Measurements from ENCODE around the gene MAPK7.

MAPK7 gene

DNA sequence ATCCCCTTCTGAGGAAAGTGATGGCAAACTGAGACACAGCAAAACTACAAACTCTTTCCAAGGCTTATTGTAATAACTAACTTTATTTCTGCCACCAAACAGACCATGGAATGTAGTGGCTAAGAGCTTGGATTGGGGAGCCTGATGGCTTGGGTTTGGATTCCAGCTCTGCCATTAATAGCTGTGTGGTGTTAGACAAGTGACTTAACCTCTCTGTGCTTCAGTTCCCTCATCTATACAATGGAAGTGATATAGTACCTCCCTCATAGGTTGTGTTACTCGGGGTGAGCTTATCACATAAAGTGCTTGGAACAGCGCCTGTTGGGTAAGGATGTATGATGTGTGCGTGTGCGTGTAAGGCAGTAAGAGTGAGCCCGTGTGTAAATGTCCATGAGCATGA lies 26.8 kb downstream of the MAPK7 start:
- no peak for DNase-seq (ENCODE audit: low read depth)
- H3K4me3 ChIP-seq (ENCODE audit: low read depth, low read length), result no peak overlapping the region
- TF ChIP-seq, protein P1, sequence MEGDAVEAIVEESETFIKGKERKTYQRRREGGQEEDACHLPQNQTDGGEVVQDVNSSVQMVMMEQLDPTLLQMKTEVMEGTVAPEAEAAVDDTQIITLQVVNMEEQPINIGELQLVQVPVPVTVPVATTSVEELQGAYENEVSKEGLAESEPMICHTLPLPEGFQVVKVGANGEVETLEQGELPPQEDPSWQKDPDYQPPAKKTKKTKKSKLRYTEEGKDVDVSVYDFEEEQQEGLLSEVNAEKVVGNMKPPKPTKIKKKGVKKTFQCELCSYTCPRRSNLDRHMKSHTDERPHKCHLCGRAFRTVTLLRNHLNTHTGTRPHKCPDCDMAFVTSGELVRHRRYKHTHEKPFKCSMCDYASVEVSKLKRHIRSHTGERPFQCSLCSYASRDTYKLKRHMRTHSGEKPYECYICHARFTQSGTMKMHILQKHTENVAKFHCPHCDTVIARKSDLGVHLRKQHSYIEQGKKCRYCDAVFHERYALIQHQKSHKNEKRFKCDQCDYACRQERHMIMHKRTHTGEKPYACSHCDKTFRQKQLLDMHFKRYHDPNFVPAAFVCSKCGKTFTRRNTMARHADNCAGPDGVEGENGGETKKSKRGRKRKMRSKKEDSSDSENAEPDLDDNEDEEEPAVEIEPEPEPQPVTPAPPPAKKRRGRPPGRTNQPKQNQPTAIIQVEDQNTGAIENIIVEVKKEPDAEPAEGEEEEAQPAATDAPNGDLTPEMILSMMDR (IDR thresholded peaks at IDR 0.05; ENCODE audit: low read depth, low read length, missing control alignments), result no peak

DNA sequence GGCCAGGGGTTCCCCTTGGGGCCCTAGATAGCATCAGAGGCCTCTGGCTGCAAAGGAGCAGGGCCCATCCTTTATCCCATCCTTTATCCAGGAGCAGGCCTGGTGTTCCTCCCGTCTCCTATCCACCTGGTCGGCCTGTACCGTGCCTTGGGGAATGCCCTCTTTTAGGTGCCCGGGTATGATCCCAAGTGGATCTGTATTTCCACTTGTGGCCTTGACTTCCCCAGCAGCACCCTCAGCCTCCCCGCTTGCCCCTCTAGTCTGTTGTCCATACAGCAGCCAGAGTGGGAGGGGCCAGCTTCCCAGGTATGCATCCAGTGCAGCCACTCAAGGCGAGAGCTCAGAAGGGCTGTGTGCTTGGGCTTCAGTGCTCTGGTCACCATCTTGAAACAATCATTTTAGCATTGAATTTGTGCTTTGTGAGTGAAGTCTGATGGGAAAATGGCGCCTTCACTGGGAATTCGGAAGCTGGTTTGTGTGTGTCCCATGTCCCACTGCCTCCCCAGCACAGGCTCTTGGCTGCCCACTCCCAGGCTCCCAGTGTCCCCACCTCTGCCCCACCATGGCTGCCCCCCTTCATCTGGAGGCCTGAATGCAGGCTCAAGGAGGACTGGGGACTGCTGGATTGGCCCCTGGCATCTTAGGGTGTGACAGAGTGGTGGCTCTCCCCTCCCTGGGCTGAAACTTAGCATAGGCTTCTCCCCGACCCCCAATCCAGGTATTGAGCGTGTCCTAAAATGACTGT lies 29.5 kb downstream of the MAPK7 start:
- DNase-seq (ENCODE audit: low read depth), result no peak
- TF ChIP-seq, protein P1 (IDR thresholded peaks at IDR 0.05; ENCODE audit: low read depth, low read length, missing control alignments), result no peak
- H3K4me3 ChIP-seq (ENCODE audit: low read depth, low read length), result no peak overlapping the region

DNA sequence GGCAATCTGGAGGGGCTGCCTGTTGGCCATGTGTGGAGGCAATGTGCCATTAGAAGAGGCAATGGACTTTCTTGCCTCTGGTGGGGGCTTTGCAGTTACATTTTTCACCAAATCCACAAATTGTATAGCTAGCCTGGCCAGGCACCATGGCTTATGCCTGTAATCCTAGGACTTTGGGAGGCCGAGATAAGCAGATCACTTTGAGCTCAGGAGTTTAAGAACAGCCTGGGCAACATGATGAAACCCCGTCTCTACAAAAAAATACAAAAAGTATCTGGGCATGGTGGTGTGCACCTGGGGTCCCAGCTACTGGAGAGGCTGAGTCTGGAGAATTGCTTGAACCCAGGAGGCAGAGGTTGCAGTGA lies 30.0 kb downstream of the MAPK7 start:
- TF ChIP-seq, protein P1 (IDR thresholded peaks at IDR 0.05; ENCODE audit: low read depth, low read length, missing control alignments), result no peak
- no peak for DNase-seq (ENCODE audit: low read depth)
- H3K4me3 ChIP-seq (ENCODE audit: low read depth, low read length), result no peak overlapping the region

DNA sequence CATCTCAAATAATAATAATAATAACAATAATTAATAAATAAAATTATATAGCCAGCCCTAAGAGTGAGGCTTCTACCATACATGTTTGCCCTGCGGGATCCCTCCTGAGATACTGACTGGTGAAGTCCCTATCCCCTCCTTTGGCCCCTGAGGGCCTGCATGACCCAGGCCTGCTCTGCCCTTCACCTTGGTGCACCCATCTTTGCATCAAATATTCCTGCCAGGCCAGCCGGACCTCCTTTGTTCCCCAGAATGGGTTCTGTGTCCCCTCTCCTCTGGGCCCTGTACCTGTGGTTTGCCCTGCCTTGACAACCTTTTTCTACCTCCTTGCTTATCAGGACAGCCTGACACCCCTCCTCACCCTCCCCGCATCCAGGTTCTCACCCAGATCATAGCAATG lies 30.8 kb downstream of the MAPK7 start:
- no peak for DNase-seq (ENCODE audit: low read depth)
- no peak overlapping the region for H3K4me3 ChIP-seq (ENCODE audit: low read depth, low read length)
- TF ChIP-seq, protein P1 (IDR thresholded peaks at IDR 0.05; ENCODE audit: low read depth, low read length, missing control alignments), result no peak

DNA sequence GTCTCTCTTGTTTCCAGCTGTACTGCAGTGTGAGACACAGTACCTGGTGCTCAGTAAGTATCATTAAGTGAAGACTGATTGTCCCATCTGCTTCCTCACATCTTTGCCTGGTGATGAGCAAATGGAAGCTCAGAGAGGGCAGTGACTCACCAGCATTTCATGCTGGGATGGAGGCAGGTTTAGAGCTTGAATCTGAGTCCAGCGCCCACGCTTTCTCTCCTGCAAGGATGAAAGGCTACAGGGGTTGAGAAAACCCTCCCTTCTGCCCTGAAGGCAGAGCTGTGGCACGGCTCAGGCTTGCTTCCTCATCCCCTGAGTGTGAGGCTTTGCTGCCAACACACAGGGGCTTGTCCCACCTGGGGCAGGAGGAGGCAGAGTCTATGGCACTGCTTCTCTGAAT lies 31.2 kb downstream of the MAPK7 start:
- TF ChIP-seq, protein P1 (IDR thresholded peaks at IDR 0.05; ENCODE audit: low read depth, low read length, missing control alignments), result no peak
- H3K4me3 ChIP-seq (ENCODE audit: low read depth, low read length), result no peak overlapping the region
- no peak for DNase-seq (ENCODE audit: low read depth)

DNA sequence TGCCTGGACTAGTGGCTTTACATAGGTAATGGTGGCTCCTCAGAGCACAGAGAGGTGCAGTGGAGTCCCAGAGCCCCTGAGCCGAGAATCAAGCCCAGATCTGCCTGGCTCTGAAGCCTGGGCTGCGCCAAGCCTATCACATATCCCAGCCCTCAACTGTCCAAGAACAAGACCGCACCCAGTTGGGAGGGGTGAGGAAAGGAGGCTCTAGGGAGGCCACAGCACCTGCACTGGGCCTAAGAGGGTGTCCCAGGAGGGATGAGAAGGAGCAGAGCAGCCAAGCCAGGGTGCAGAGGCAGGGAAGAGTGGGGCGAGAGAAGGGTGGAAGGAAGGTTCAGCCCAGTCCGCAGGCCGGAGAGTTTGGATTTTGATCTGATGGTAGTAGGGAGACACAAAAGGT lies 31.8 kb downstream of the MAPK7 start:
- TF ChIP-seq, protein P1 (IDR thresholded peaks at IDR 0.05; ENCODE audit: low read depth, low read length, missing control alignments), result no peak
- no peak for DNase-seq (ENCODE audit: low read depth)
- H3K4me3 ChIP-seq (ENCODE audit: low read depth, low read length), result no peak overlapping the region

Measured in GM12864 (cell line).